Measurements from ENCODE around the gene HOXD13. TPM values are rescaled to one million over a fixed set of nuclear protein-coding genes. Genes with fewer than 3 reads are reported as not detected.
A peak's percentile ranks its signal among the peaks of the same experiment; 100 is the strongest.

Gene HOXD13
- total and polyA plus RNA-seq, 2 of the 8 experiments (the other 6 are each of a cell fraction or from before 2014, with no cell fraction given) = not detected

DNA sequence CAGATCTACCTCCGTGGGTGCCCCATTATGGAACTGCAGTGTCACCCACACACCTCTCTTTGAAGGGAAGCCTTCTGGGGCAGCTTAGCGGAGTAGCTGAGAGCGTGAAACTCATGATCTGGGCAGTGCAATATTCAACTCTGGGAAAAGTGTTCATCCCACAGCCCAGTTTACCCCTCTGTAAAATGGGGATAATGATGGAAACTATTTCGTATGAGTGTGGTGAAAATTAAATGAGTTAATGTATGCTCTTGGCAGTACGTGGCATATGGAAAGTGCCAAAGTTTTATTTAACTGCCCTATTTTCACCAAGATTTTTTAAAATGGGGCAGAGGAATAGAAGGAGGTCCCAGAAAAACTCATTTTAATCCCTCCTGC is 20.2 kb upstream of the HOXD13 start:
- no peak overlapping the region for H4K8ac ChIP-seq (ENCODE audit: extremely low read depth, insufficient read depth, low read length)
- H3K4me3 ChIP-seq (ENCODE audit: extremely low read depth in 1 of 4, insufficient read depth in 2 of 4, low read depth in 3 of 4, low read length in 4 of 4) = no peak overlapping the region
- POLR2A ChIA-PET (ENCODE audit: partially characterized antibody) = no interaction called here
- H2BK20ac ChIP-seq (ENCODE audit: low read length) = no peak overlapping the region
- no peak overlapping the region for H3K56ac ChIP-seq (replicated peaks; ENCODE audit: insufficient read length, low read depth, low read length)
- H4K91ac ChIP-seq (replicated peaks; ENCODE audit: insufficient read length, low read length) = no peak overlapping the region
- H2BK15ac ChIP-seq (ENCODE audit: low read length) = no peak overlapping the region
- H3K9me3 ChIP-seq (ENCODE audit: insufficient read depth in 2 of 2, low read depth in 1 of 2, low read length in 1 of 2) = no peaks in the 10 kb centered on the region
- H3K18ac ChIP-seq (ENCODE audit: extremely low read depth, low read length) = no peak overlapping the region
- no peak for FAIRE-seq
- no peaks in the 10 kb centered on the region for H3K79me1 ChIP-seq (ENCODE audit: low read depth, low read length)
- WGBS, 2 experiments (ENCODE audit: extremely low coverage in 1 of 2, insufficient coverage in 1 of 2, insufficient read length in 1 of 2, insufficient replicate concordance in 2 of 2, low coverage in 1 of 2, low lambda C conversion rate in 2 of 2, missing lambda C conversion rate in 1 of 2) = 32% methylated on average over 5 of the region's 5 CpGs; no CpG with 5 or more reads in 1 of the 2 experiments
- H3K36me3 ChIP-seq (ENCODE audit: control insufficient read depth in 2 of 4, insufficient read depth in 4 of 4, low read length in 3 of 4) = peaks cover 0 to 4% (median 0%) of the 10 kb centered on the region in 4 experiments; a peak in 1 of 8 replicates
- peaks cover 98 to 100% (median 100%) of the 10 kb centered on the region in 4 experiments for H3K27me3 ChIP-seq (replicated peaks in 1 of 4; ENCODE audit: control insufficient read depth in 3 of 4, extremely low read depth in 1 of 4, insufficient read depth in 3 of 4, low read length in 3 of 4)
- no peak overlapping the region for H3K23ac ChIP-seq (ENCODE audit: insufficient read length)
- H3K4me1 ChIP-seq (replicated peaks in 1 of 4; ENCODE audit: control insufficient read depth in 3 of 4, insufficient read depth in 4 of 4, low read length in 3 of 4) = peaks cover 3 to 16% (median 10%) of the 10 kb centered on the region in 4 experiments; a peak in 5 of 7 replicates
- no peak overlapping the region for H3K4ac ChIP-seq (replicated peaks; ENCODE audit: insufficient read length, low read depth, low read length)
- H3K27ac ChIP-seq (ENCODE audit: low read depth, low read length) = no peak overlapping the region
- peaks cover 16 to 17% of the 10 kb centered on the region in 2 experiments for H4K20me1 ChIP-seq (replicated peaks in 1 of 2; ENCODE audit: control insufficient read depth in 1 of 2, insufficient read depth in 2 of 2, low read length in 2 of 2)
- no peaks in the 10 kb centered on the region for H3K79me2 ChIP-seq (ENCODE audit: control insufficient read depth in 1 of 2, insufficient read depth in 2 of 2, low read length in 2 of 2)
- H2BK5ac ChIP-seq (ENCODE audit: low read depth, low read length) = no peak overlapping the region
- no peak overlapping the region for H2AFZ ChIP-seq (ENCODE audit: low read length)
- H4K5ac ChIP-seq (ENCODE audit: insufficient read length, low read depth, low read length) = no peak overlapping the region
- DNase-seq (ENCODE audit: low read depth in 1 of 2, low spot score in 2 of 2) = no peak
- no peaks in the 10 kb centered on the region for H3K23me2 ChIP-seq (ENCODE audit: low read depth, low read length)
- TF ChIP-seq JUN (IDR thresholded peaks at IDR 0.05; ENCODE audit: low read depth, low read length) (no peak), KDM1A (IDR thresholded peaks at IDR 0.05; ENCODE audit: borderline replicate concordance, low read length) (0 out of 2 replicates have a peak, but pooled peaks have one; percentile 35)
- CTCF ChIA-PET (ENCODE audit: partially characterized antibody) = interaction anchor here (0.8 to 3.7 kb wide), 5 partner anchors 8 to 705 kb away, joined by 3 to 26 read pairs (median 5); no protein-coding TSS in a partner anchor
- H3K14ac ChIP-seq (ENCODE audit: insufficient read length) = no peak overlapping the region
- H2BK120ac ChIP-seq (replicated peaks; ENCODE audit: low read depth, low read length) = no peak overlapping the region
- H2AK5ac ChIP-seq (ENCODE audit: low read depth, low read length) = no peak overlapping the region
- H2BK12ac ChIP-seq (ENCODE audit: low read depth, low read length) = no peak overlapping the region
- H3K4me2 ChIP-seq (ENCODE audit: insufficient read depth in 1 of 2, low read depth in 2 of 2, low read length in 2 of 2) = peak overlapping the region in 1 of 2 experiments; percentile 7; a peak in 1 of 4 replicates
- no peak overlapping the region for H3K9ac ChIP-seq (replicated peaks in 1 of 4; ENCODE audit: extremely low read depth in 1 of 4, low read depth in 3 of 4, low read length in 3 of 4)

Data from H1 (cell line).